NOMO-1 treated with DMSO at 0.1 percent for 48 hours (cell line): Measurements from ENCODE around the gene OR2A7.
"Not testable (repeated sequence)": the region's sequence is repeated elsewhere in the genome, so short reads cannot be mapped to it uniquely, and the experiment has no call there.

Experiments
- DNase-seq: peaks from one replicate; lab custom pipeline; 2025; ENCODE audit not compliant: unreplicated experiment; lab: John Stamatoyannopoulos, UW

Gene OR2A7

DNA sequence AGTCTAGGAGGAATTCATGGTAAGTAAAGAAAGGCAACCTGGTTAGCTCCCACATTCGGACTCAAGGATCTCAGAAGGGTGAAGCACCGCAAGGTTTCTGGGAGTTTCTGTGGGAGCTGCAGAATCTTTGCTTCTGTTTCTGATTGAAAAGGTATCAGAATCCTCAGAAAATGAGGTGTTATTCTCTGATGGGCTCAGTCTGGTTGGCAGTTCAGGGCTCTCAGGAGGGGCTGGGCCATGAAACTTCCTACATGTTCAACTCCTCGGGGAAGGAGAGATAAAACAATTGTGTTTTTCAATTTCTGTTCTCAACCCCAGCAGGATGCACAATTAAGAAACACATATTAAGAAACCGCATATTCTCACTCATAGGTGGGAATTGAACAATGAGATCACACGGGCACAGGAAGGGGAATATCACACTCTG is 9.1 kb downstream of the OR2A7 start:
- no peak for DNase-seq

DNA sequence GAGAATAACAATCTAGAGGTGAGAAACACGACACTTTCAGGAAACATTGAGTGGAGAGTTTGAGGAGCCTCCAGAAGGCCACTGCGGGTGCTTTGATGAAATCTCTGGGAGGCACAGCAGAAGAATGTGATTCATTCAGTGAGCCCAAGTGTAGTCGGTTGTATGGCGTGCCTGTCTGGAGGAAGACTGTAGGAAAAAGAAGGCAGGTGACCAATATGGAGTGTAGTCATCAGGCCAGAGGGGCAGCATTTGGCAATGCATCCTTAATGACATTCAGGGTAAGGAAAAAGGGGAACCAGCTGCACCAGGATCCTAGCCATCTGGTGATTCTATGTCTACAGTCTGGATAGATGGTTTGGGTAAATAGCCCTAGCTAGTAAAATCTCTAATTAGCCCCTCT is 12.3 kb downstream of the OR2A7 start:
- not testable (repeated sequence) for DNase-seq

DNA sequence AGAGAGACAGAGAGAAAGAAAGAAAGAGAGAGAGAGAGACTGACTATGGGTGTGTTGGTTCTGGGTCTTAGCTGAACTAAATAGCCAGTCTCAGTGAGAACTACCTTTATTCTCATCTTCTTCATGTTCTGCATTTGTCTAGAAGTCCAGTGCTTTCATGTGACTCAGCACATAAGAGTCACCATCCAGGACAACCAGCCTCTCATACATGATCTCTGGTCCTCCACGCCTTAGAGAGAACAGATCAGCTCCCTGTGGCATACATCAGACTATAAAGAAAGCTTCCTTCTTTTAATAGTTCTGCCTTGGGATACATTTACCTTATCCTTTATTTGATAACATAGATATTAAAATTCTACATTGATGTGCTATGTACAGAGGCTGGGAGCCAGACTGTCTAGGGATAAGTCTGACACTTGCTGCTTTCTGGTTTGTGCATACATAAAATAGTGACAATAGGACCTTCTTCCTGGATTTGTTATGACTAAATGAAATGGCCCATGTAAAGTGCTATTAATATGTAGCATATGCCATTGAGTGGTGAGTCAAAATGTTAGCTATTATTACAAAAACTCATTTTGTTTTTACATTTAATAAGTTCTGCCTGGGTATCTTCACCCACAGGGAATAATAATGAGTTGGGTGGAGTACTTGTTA is 16.8 kb downstream of the OR2A7 start:
- DNase-seq = not testable (repeated sequence)

DNA sequence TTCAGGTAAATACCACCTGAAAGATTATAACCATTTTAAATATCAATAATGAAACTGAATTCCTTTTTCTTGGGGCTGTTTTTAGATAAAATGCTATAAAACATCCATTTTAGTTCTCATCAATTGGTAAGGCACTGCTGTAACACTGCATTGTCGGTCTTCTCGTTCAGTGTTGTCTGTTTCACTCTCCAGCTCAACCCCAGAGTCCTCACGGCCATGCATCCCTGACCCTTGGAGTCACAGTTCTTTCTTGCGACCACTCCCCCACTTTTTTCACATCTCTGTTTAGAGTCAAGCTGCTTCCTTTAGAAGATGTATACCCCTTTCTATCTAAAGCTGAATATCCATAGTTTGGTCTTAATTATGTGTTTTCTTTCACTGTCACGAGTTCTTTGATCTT is 17.6 kb downstream of the OR2A7 start:
- not testable (repeated sequence) for DNase-seq

DNA sequence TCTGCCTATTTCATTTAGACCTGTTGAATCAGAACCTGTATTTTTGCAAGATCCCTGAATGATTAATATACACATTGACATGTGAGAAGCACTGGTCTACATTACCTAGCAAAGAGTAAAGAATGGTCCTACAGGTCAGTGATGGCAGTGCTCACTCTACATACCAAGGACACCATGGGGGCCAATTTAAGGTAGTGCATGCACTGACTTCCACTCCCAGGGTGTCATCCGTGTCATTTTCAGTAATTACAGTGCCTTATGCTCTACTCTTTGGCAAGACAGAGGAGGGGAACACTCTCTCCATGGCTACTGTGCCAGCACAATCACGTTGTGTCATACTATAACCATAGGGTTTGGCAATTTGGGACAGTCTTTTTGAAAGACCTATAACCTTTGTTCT is 19.2 kb downstream of the OR2A7 start:
- not testable (repeated sequence) for DNase-seq

DNA sequence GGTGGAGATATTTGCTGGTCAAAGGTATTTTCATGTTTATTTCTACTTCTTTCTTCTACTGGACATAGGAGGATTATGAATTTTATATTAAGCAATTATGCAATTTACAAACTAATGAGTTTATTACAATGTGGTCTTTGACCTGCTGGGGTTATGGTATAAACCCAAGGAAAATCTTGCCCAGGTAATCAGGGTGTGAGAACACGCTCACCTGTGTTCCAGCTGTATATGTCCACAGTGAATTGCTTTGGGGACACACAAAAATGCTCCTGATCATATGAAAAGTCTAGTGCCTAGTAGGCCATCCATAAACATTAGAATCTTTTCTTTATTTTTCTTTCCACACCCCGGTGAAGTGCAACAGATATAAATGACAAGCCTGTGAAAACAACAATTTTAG is 25.2 kb downstream of the OR2A7 start, which contains the start of gene OR2A42:
Gene OR2A42, minus strand, starts transcription at position 241 of the 400 bp plus-strand sequence. CDS start 6,762 bp downstream, outside the sequence.
- not testable (repeated sequence) for DNase-seq

DNA sequence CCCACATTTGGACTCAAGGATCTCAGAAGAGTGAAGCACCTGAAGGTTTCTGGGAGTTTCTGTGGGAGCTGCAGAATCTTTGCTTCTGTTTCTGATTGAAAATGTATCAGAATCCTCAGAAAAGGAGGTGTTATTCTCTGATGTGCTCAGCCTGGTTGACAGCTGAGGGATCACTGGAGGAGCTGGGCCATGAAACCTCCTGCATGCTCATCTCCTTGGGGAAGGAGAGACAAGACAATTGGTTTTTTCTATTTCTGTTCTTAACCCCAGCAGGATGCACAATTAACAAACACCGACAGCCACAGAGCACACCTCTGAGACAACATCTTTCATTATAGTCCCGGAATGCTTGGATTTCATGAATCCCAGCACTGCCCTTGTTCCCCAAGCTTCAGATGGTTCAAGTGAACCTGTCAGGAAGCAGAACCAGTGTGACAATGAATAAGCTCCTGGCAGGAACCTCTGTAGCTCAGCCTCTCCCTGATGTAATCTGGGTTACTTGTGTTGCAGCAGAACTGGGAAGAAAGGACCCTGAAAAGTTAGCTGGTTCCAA is 26.0 kb downstream of the OR2A7 start:
- not testable (repeated sequence) for DNase-seq

DNA sequence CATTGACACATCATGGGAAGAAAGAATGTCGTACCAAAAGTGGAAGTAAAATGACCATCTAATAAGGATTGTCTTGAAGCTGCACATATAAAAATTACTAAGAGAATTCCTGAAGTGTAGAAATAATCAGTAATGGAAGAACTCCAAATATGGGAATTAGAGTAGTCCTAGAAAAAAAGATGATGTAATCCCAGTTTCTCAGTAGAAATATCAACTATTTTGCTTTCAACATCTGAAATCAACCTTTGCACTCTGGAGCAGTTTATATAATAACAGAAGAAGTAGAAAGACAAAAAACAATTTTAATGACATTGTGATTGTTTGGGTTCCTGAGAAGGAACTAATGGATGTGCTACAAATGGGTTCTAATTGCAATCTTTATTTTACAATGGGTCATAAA is 31.6 kb downstream of the OR2A7 start:
- DNase-seq = not testable (repeated sequence)

DNA sequence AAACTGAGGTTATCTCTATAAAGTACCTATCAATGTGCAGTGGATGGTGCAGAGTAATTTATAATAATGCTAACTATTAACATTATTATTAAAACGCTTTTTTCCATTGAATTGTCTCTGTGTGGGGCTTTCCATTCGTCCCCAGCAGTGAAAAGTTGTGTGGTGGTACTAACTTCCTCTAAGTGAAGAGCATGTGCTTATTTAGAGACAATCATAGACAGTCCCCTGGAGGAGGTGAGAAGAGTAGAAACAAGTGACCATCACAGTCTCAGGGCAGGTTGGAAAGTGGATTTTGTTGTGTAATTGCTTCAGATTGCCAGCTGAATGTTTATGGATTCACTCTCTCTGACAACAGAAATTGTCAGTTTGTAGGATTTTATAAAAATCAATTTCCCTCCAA is 33.6 kb downstream of the OR2A7 start:
- not testable (repeated sequence) for DNase-seq

DNA sequence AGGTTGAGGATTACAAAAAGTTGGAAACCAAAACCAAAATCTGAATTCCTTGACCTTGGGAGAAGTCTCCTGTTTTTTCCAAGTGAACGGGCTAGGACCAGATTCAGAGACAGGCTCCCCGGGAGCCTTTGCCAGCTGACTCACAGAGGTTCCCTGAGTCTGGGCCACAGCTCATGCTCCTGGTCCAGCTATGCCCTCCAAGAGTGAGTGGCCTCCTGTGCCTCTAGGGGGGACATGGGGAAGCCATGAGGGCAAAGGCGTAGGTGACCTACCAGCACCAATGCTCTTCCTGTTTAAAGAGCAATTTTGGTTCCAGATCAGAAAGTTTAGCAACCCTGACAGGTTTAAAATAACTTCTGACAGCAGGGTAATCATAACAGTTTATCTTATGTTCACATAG is 35.8 kb downstream of the OR2A7 start:
- DNase-seq = not testable (repeated sequence)

DNA sequence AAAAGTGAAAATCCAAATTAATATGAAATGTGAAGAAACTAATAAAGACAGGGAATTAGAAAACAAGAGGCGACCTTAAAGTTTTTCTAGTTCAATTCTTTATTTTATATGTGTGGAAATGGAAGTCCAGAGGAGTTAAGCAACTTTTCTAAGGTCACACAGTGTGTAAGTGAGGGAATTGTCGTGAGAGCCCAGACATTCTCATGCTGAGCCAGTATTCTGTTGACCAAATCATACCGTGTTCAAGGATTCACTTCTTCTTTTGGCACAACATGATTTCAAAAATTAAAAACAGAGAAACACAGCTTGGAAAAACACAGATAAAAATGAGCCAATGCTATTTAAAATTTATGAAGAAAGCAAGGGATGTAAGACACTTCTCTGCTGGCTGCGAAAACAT is 37.7 kb downstream of the OR2A7 start:
- DNase-seq = not testable (repeated sequence)

DNA sequence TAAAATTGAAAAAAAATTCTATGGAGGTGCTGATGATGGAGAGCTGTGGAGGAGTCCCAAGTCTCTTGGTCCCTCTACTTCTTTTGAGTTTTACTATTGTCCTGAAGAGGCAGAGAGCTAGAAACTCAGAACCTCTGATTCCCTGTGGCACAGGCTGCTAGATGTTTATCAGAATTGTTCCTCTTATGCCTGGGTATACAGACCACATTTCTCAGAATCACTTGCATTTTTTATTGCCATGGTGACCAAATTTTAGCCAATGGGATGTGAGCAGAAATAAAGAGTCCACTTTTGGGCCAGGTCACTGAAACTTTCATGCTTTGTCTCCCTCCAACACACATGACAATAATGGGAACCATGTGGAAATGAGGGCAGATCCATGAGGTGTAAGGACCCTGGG is 40.9 kb downstream of the OR2A7 start:
- not testable (repeated sequence) for DNase-seq

DNA sequence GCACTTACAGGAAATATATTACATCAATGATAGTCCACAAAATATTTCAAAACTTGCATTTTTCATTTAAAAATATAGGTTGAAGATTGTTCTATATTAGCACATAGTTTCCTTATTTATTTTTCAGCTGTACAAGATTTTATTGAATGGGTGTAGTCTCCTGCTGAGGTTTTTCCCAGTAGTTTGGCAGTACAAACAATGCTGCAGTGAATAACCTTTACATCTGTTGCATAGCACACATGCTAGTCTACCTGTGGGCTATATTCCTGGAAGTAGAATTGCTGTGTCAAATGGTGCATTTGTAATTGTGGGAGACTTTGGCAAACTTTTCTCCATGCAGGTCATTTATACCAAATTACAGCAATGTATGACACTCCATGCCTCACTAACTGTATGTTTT is 44.1 kb downstream of the OR2A7 start:
- DNase-seq = not testable (repeated sequence)

DNA sequence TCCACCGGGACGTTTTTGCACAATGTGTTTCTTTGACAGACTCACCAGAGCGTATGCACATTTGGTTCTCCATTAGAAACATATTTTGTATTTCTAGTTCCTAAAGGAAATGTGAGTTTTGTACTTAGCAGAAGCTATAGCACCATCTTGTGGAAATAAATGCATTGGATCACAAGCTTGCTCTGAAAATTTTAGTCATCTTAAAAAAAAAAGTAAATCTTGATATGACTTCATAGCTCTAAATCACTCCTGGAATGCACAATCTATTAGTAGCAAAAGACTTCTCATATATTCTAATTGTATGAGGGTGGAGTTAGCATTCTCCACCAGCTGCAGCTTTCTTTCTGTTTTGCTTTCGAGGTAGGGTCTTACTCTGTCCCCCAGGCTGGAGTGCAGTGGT is 45.4 kb downstream of the OR2A7 start:
- DNase-seq = not testable (repeated sequence)

DNA sequence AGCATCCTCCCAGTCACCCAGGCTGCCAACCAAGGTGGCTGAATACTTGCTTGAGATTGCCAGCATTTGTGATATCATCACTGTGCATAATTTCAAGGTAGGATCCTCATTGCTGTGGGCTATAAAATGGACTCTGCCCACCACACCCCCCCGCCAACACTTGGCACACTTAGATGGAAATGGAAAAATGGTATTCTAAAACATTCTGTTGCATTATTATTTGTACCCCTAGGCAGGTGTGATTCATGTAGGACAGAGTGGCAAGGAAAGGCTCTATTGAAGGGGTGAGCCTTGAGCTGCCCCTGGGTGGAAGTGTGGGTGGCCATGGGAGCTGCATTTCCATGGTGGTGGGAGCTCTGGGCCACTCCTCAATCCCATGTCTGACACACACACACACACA is 46.0 kb downstream of the OR2A7 start:
- DNase-seq = not testable (repeated sequence)

DNA sequence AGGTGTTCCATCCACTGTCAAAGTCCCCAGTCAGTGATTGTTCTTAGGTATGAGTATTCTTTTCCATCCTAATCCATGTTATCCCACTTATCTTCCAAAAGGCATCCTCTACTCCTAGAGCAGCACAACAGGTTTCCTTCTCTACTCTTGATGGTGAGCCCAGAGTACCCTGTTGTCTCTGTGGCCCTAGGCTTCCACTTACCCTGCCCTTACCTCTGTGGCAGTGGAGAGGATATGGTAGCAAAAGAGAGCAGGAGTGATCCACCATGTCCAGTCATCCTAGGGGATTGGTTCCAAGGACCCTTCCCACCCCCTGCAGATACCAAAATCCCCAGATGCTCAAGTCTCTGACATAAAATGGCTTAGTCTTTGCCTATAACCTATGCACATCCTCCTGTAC is 47.4 kb downstream of the OR2A7 start:
- not testable (repeated sequence) for DNase-seq
